ENCODE measurements around the gene RPS3.
A peak's percentile ranks its signal among the peaks of the same experiment; 100 is the strongest.

The RPS3 gene

GRCh38 chr11:75413864-75414263, 14.5 kb downstream of the RPS3 start:
- no peak for DNase-seq (ENCODE audit: low read depth in 2 of 3, low spot score in 1 of 3)

- no peak for DNase-seq (ENCODE audit: low read depth in 2 of 3, low spot score in 1 of 3)
Observed at GRCh38 chr11:75420224-75421034, 21.1 kb downstream of the RPS3 start.

GRCh38 chr11:75421035-75421602, 21.8 kb downstream of the RPS3 start:
- DNase-seq (ENCODE audit: low read depth in 2 of 3, low spot score in 1 of 3): no peak

- no peak for DNase-seq (ENCODE audit: low read depth in 2 of 3, low spot score in 1 of 3)
Observed at GRCh38 chr11:75421902-75422247, 22.6 kb downstream of the RPS3 start.

- no peak for DNase-seq (ENCODE audit: low read depth in 2 of 3, low spot score in 1 of 3)
Observed at GRCh38 chr11:75422248-75423231, 23.2 kb downstream of the RPS3 start.

GRCh38 chr11:75423721-75424120, 24.4 kb downstream of the RPS3 start:
- DNase-seq (ENCODE audit: low read depth in 2 of 3, low spot score in 1 of 3): no peak

- no peak for DNase-seq (ENCODE audit: low read depth in 2 of 3, low spot score in 1 of 3)
Observed at GRCh38 chr11:75424396-75424795, 25.1 kb downstream of the RPS3 start.

GRCh38 chr11:75425422-75425821, 26.1 kb downstream of the RPS3 start:
- no peak for DNase-seq (ENCODE audit: low read depth in 2 of 3, low spot score in 1 of 3)

GRCh38 chr11:75426720-75427086, 27.4 kb downstream of the RPS3 start:
- no peak for DNase-seq (ENCODE audit: low read depth in 2 of 3, low spot score in 1 of 3)

- DNase-seq (ENCODE audit: low read depth in 2 of 3, low spot score in 1 of 3): no peak
Observed at GRCh38 chr11:75427181-75427580, 27.9 kb downstream of the RPS3 start.

GRCh38 chr11:75428281-75428724, 29.0 kb downstream of the RPS3 start:
- DNase-seq (ENCODE audit: low read depth in 2 of 3, low spot score in 1 of 3): peak; percentile 43 to 72 (median 49)

- no peak for DNase-seq (ENCODE audit: low read depth in 2 of 3, low spot score in 1 of 3)
Observed at GRCh38 chr11:75428989-75429640, 29.8 kb downstream of the RPS3 start.

- no peak for DNase-seq (ENCODE audit: low read depth in 2 of 3, low spot score in 1 of 3)
Observed at GRCh38 chr11:75429641-75429901, 30.3 kb downstream of the RPS3 start.

GRCh38 chr11:75429902-75430713, 30.8 kb downstream of the RPS3 start:
- peak in 2 of 3 donors; percentile 31 to 52 for DNase-seq (ENCODE audit: low read depth in 2 of 3, low spot score in 1 of 3)

- DNase-seq (ENCODE audit: low read depth in 2 of 3, low spot score in 1 of 3): no peak
Observed at GRCh38 chr11:75430714-75431532, 31.6 kb downstream of the RPS3 start.

GRCh38 chr11:75431533-75432525, 32.5 kb downstream of the RPS3 start:
- DNase-seq (ENCODE audit: low read depth in 2 of 3, low spot score in 1 of 3): no peak

GRCh38 chr11:75432911-75433321, 33.6 kb downstream of the RPS3 start, which contains the start of gene KLHL35:
Gene KLHL35 (minus strand): TSS chr11:75433203. CDS start chr11:75430629, 2,574 bp downstream.
- DNase-seq (ENCODE audit: low read depth in 2 of 3, low spot score in 1 of 3): no peak

GRCh38 chr11:75433443-75433842, 34.1 kb downstream of the RPS3 start:
- no peak for DNase-seq (ENCODE audit: low read depth in 2 of 3, low spot score in 1 of 3)

All from stimulated activated CD4-positive, alpha-beta T cell treated with anti-CD3 and anti-CD28 coated beads, Interleukin-12 subunit alpha, Interleukin-12 subunit beta, amount 100 ng/mL, for 48 hours (primary cell).